Testis (tissue), 5 donors: ENCODE results near the gene NUDT5. TPM values are rescaled to one million over a fixed set of nuclear protein-coding genes. Genes with fewer than 3 reads are reported as not detected.

Experiments used
- DNase-seq: peaks from one replicate; pipeline ENCODE4 v3.0.0-alpha.2; 2019
- H3K27ac ChIP-seq, 2 donors: fragments of 200-600 bp; sonication (generic); one replicate each; pipeline ENCODE4 v1.5.1; 2019
- H3K27me3 ChIP-seq: fragments of 200-600 bp; sonication (generic); one replicate; pipeline ENCODE4 v1.5.1; 2019
- H3K36me3 ChIP-seq: fragments of 200-600 bp; sonication (generic); one replicate; pipeline ENCODE4 v1.5.1; 2017; ENCODE audit warnings: low read depth; ENCODE audit errors: missing control alignments
- H3K4me1 ChIP-seq: fragments of 200-600 bp; sonication (generic); one replicate; pipeline ENCODE4 v1.5.1; 2019
- H3K4me3 ChIP-seq, 2 donors: fragments of 200-600 bp; sonication (generic); one replicate each; pipeline ENCODE4 v1.5.1; 2017 to 2019
- H3K9me3 ChIP-seq: fragments of 200-600 bp; sonication (generic); one replicate; pipeline ENCODE4 v1.5.1; 2017
- POLR2A ChIP-seq: fragments of 450-650 bp; IDR thresholded peaks from one replicate; pipeline ENCODE4 v1.6.1; 2017; ENCODE audit warnings: antibody characterized with exemption, mild to moderate bottlenecking, moderate library complexity
- WGBS, 2 donors: methylation state at CpG; one replicate each; pipeline ENCODE4 v1.1.5; 2018; 5-methylcytosine and 5-hydroxymethylcytosine counted together
- intact Hi-C: fragments of 100-400 bp; cut with DNase I; formaldehyde crosslinking; loops from one replicate; pipeline ENCODE4 v1.15.1; 2023; ENCODE audit warnings: low total_unique reads
- long read RNA-seq, 2 donors: transcript quantifications; one replicate each; lab custom pipeline, GENCODE V29; 2026
- polyA plus RNA-seq: library from polyadenylated mRNA; stranded (reverse); fragments of 350-450 nt; fragmentation: Illumina TruSeq; extraction: RNeasy Lipid Tissue Mini Kit (QIAGEN cat#74804); gene quantifications from one replicate; pipeline ENCODE4 v1.2.3, GENCODE V29; 2014; ENCODE audit warnings: low read depth, low replicate concordance; ENCODE audit not compliant: insufficient read depth
- total RNA-seq, 2 donors: library from RNA; depleted of rRNA; stranded (reverse); fragments of >200 nt; gene quantifications; one replicate each; pipeline ENCODE4 v1.2.3, GENCODE V29; 2016
- TF ChIP-seq, protein P1 (sequence below), 3 experiments: fragments of 450-650 bp in 2 of 3; fragments of 200-600 bp in 1 of 3; sonication (generic) in 1 of 3; IDR thresholded peaks; one replicate each; pipeline ENCODE4 v1.5.1; 2016 to 2019; ENCODE audit warnings: antibody characterized with exemption in 3 of 3, mild to moderate bottlenecking in 2 of 3, moderate library complexity in 1 of 3

Gene NUDT5
- total RNA-seq: 10 to 100 TPM; 22.0 to 26.5 TPM
- polyA plus RNA-seq: 25.9 TPM
- long read RNA-seq, donor 1, partial matches to known transcripts: 5 of 41 reads
- long read RNA-seq, donor 1, other reads (novel, unspliced or antisense): 36 of 41 reads
- long read RNA-seq, donor 2, partial matches to known transcripts: 0 of 24 reads
- long read RNA-seq, donor 2, other reads (novel, unspliced or antisense): 24 of 24 reads

DNA sequence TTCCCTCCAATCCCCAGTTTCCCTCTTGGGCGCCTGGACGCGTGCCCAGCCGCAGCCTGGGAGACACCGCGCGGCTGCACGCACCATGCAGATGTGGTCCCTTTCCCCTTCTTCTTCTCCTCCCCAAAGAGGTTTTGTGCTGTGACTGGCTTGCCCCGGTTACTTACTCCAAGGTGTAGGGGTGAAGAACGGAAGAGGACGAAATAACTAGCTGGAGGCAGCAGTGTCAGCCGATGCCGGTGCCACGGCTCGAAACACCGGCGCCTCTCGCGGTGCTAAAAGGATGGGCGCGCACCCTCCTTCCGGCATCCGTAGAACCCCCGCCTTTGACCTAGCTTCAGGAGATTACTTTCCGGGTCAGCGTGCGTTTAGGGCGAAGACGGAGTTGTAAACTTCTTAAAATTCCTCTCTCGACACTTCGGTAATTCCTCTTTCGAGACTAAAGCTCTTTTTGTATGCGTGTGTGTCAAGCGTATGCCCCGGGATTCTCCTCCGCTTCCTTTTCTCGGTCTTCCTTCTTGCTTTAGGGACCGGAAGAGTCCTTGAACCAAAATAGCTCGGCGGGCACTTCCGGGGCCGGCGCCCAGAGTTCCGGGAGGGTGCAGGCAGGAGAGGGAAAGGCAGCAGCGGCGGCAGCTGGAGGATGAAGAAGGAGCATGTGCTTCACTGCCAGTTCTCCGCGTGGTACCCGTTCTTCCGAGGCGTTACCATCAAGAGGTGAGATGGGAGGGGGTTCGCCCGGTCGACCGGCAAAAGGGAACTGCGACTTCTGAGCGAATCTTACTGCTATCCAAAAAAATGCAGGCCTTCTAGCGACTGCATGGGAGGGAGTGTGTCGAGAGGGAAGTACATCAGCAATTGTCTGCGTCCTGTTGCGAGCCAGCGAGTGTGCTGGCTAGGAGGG, at the start of gene NUDT5, which contains the start of gene CDC123:
Gene NUDT5, minus strand, starts transcription at position 289 of the 904 bp plus-strand sequence. CDS start 9,600 bp downstream, outside the sequence.
Gene CDC123, plus strand, starts transcription at position 586 of the 904 bp plus-strand sequence. Its CDS starts 58 bp downstream, at position 644.
- WGBS, 2 donors: 0% methylated on average over 57 to 62 of the region's 62 CpGs
- H3K27ac ChIP-seq: peak within 1 kb of the TSS; percentile 94 to 95
- no peaks in the 10 kb centered on the region for H3K9me3 ChIP-seq
- DNase-seq: peak; percentile 95
- TF ChIP-seq, protein P1, sequence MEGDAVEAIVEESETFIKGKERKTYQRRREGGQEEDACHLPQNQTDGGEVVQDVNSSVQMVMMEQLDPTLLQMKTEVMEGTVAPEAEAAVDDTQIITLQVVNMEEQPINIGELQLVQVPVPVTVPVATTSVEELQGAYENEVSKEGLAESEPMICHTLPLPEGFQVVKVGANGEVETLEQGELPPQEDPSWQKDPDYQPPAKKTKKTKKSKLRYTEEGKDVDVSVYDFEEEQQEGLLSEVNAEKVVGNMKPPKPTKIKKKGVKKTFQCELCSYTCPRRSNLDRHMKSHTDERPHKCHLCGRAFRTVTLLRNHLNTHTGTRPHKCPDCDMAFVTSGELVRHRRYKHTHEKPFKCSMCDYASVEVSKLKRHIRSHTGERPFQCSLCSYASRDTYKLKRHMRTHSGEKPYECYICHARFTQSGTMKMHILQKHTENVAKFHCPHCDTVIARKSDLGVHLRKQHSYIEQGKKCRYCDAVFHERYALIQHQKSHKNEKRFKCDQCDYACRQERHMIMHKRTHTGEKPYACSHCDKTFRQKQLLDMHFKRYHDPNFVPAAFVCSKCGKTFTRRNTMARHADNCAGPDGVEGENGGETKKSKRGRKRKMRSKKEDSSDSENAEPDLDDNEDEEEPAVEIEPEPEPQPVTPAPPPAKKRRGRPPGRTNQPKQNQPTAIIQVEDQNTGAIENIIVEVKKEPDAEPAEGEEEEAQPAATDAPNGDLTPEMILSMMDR (IDR thresholded peaks at IDR 0.05): peak in 2 of 3 experiments; percentile 5 to 16
- no peak for TF ChIP-seq POLR2A
- peaks cover 5% of the 10 kb centered on the region for H3K4me1 ChIP-seq
- no peaks in the 10 kb centered on the region for H3K27me3 ChIP-seq
- intact Hi-C loops: no loop called here
- no peaks in the 10 kb centered on the region for H3K36me3 ChIP-seq
- H3K4me3 ChIP-seq: peak within 1 kb of the TSS; percentile 75 to 91

DNA sequence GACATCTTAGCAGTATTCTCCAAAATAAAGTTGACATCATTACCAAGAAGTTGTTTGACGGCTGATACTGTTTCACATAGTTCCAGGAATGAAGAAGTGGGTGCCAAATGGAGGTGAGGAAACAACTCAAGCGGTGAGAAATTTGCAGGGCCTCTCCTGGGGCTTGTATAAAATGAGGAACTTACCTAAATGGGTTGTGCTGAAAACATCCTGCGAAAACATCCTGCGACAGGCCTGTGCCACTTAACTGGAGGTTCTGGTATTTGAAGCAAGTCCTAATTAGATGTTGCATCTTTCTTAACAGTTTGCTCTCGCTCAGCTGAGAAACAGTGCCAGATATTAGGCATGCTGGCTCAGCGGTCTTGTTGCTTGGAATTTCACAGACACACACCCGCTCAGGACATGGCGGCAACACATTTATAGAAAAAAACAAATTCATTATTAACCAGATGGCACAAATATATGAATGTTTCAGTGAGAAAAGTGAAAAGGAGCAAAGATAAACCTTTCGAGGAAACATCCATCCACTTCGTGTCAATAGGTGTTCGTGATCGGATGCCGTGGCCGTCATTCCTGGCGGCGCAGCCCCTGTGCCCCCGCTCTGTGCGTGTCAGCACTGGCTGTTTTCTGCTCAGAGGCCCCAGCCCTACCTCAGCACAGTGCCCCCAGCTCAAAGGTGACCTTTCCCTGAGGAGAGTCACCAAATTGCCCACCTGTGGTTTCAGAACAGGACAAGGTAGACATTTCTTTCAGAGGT, 48.4 kb upstream of the NUDT5 start:
- WGBS, 2 donors: 90 to 91% methylated on average over 18 of the region's 18 CpGs
- Histone ChIP-seq H3K4me3 (no peak overlapping the region), H3K27ac (no peak overlapping the region), H3K9me3 (no peaks in the 10 kb centered on the region), H3K36me3 (no peaks in the 10 kb centered on the region), H3K4me1 (peaks cover 21% of the 10 kb centered on the region), H3K27me3 (no peaks in the 10 kb centered on the region)
- intact Hi-C loops: no loop called here
- no peak for TF ChIP-seq POLR2A
- no peak for DNase-seq

DNA sequence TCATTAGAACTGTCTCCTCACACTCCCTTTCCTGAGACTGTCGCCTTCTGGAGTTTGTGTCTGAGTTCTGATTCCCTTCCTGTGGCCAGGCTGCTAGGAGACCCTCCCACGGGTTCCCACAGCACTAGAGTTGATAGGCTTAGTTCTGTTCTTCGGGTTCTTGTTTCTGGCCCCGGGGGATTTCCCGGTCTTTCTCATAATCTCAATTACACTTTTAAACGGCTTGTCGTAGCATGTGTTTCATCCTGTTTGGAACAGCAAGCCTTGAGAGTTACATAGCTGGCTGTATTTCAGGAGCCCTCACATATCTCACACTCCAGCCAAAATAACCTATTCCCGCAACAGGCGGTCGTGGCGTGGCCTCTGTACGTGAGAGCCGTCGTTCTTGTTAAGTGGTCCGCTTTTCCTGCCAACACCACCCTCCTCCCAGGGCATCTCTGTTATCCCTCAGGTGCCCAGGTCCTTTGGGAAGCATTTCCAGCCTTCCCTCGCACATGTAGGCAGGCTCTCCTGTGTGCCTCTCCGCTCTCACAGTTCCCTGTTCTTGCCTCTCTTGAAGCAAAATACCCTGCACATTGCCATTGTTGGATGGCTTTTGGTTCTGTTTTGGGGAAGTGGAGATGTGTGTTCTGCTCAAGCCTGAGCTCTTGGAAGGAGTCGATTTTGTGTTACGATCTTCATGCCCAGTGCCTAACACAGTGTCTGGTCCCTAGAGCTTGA, 46.3 kb upstream of the NUDT5 start:
- H3K27me3 ChIP-seq: no peaks in the 10 kb centered on the region
- H3K9me3 ChIP-seq: no peaks in the 10 kb centered on the region
- 48 to 57% methylated on average over 19 of the region's 19 CpGs for WGBS, 2 donors
- no peak overlapping the region for H3K4me3 ChIP-seq
- TF ChIP-seq POLR2A: no peak
- TF ChIP-seq, protein P1 (IDR thresholded peaks at IDR 0.05): no peak
- DNase-seq: peak; percentile 42
- H3K36me3 ChIP-seq: no peaks in the 10 kb centered on the region
- intact Hi-C loops: no loop called here
- peak overlapping the region; percentile 75 to 77 for H3K27ac ChIP-seq
- H3K4me1 ChIP-seq: peaks cover 21% of the 10 kb centered on the region

DNA sequence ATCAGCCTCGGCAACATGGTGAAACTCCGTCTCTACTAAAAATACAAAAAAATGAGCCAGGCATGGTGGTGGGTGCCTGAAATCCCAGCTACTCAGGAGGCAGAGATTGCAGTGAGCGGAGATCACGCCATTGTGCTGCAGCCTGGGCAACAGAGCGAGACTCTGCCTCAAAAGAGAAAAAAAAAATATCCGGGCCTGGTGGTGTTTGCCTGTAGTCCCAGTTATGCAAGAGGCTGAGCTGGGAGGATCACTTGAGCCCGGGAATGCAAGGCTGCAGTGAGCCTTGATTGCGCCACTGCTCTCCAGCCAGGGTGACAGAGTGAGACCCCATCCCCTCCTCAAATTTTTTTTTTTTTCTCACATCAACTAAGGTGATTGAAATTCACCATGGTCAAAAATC, 43.1 kb upstream of the NUDT5 start:
- peaks cover 21% of the 10 kb centered on the region for H3K4me1 ChIP-seq
- no peak for DNase-seq
- H3K4me3 ChIP-seq: no peak overlapping the region
- H3K36me3 ChIP-seq: no peaks in the 10 kb centered on the region
- TF ChIP-seq, protein P1 (IDR thresholded peaks at IDR 0.05): no peak
- no peak for TF ChIP-seq POLR2A
- H3K27me3 ChIP-seq: no peaks in the 10 kb centered on the region
- WGBS, 2 donors: 90 to 95% methylated on average over 8 of the region's 8 CpGs
- intact Hi-C loops: no loop called here
- no peak overlapping the region for H3K27ac ChIP-seq
- H3K9me3 ChIP-seq: no peaks in the 10 kb centered on the region
